ENCODE results near the gene PFDN6. TPM values are rescaled to one million over a fixed set of nuclear protein-coding genes. Genes with fewer than 3 reads are reported as not detected.

The PFDN6 gene
- total RNA-seq, 1 experiment from 2014 or later, result 95.7 TPM

DNA sequence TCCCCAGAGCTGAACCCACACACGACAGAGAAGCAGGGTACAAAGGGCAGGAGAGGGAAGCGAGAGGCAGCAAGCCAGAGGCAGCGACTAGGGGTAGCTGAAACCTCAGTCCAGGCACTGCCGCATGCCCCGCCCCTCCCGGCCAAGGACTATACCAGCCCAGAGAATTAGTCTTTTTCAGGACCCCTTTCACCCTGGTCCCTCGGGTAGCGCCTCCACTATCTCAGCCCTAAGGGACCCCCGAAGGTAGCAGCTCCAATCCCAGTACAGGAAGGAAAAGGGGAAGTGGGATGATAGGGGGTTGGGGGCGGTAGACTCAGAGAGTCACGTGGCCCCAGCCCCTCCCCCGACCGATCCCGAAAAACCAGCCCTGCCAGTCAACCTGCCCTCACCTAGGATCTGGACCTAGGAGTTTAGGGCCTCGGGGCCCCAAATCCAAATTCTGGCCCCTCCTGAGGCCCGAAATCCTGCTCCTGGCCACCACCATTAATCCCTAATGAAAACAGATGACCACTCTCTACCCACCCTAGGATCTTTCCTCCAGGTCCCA lies 8.1 kb downstream of the PFDN6 start:
- Mint-ChIP-seq H3K9me3 (no peaks in the 10 kb centered on the region), H3K36me3 (peaks cover 15% of the 10 kb centered on the region), H3K4me3 (peak overlapping the region; percentile 99), H3K27me3 (ENCODE audit: low read depth) (no peaks in the 10 kb centered on the region), H3K4me1 (peaks cover 17% of the 10 kb centered on the region), H3K27ac (peak overlapping the region; percentile 73)
- peak; percentile 57 for ATAC-seq
- DNase-seq (ENCODE audit: low spot score), result peak; percentile 79
- ChIA-PET CTCF (interaction anchor here (0.6 to 2.7 kb wide), 14 partner anchors 9 to 171 kb away, joined by 3 to 31 read pairs (median 4); partner anchors contain the start of genes B3GALT4, CUTA, PFDN6 and RPS18), POLR2A (interaction anchor here (0.8 to 1.6 kb wide), 7 partner anchors 8 to 326 kb away, joined by 3 to 10 read pairs (median 5); partner anchors contain the start of genes B3GALT4, PFDN6, RPS18 and TAPBP)
- TF ChIP-seq, protein P1, sequence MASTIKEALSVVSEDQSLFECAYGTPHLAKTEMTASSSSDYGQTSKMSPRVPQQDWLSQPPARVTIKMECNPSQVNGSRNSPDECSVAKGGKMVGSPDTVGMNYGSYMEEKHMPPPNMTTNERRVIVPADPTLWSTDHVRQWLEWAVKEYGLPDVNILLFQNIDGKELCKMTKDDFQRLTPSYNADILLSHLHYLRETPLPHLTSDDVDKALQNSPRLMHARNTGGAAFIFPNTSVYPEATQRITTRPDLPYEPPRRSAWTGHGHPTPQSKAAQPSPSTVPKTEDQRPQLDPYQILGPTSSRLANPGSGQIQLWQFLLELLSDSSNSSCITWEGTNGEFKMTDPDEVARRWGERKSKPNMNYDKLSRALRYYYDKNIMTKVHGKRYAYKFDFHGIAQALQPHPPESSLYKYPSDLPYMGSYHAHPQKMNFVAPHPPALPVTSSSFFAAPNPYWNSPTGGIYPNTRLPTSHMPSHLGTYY (CRISPR knock-in tag; IDR thresholded peaks at IDR 0.05), result no peak
- TF ChIP-seq, protein P2, sequence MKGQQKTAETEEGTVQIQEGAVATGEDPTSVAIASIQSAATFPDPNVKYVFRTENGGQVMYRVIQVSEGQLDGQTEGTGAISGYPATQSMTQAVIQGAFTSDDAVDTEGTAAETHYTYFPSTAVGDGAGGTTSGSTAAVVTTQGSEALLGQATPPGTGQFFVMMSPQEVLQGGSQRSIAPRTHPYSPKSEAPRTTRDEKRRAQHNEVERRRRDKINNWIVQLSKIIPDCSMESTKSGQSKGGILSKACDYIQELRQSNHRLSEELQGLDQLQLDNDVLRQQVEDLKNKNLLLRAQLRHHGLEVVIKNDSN (CRISPR knock-in tag; IDR thresholded peaks at IDR 0.05), result peak; percentile 96
- TF ChIP-seq, protein P3, sequence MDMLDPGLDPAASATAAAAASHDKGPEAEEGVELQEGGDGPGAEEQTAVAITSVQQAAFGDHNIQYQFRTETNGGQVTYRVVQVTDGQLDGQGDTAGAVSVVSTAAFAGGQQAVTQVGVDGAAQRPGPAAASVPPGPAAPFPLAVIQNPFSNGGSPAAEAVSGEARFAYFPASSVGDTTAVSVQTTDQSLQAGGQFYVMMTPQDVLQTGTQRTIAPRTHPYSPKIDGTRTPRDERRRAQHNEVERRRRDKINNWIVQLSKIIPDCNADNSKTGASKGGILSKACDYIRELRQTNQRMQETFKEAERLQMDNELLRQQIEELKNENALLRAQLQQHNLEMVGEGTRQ (CRISPR knock-in tag; IDR thresholded peaks at IDR 0.05), result peak; percentile 96
- TF ChIP-seq IRF2 (CRISPR knock-in tag; IDR thresholded peaks at IDR 0.05; ENCODE audit: borderline replicate concordance, low read depth) (no peak), CREB1 (CRISPR knock-in tag; IDR thresholded peaks at IDR 0.05) (no peak), SP1 (CRISPR knock-in tag; conservative IDR thresholded peaks at IDR 0.05) (peak; percentile 54; the same call in 1 of the 2 replicates)

DNA sequence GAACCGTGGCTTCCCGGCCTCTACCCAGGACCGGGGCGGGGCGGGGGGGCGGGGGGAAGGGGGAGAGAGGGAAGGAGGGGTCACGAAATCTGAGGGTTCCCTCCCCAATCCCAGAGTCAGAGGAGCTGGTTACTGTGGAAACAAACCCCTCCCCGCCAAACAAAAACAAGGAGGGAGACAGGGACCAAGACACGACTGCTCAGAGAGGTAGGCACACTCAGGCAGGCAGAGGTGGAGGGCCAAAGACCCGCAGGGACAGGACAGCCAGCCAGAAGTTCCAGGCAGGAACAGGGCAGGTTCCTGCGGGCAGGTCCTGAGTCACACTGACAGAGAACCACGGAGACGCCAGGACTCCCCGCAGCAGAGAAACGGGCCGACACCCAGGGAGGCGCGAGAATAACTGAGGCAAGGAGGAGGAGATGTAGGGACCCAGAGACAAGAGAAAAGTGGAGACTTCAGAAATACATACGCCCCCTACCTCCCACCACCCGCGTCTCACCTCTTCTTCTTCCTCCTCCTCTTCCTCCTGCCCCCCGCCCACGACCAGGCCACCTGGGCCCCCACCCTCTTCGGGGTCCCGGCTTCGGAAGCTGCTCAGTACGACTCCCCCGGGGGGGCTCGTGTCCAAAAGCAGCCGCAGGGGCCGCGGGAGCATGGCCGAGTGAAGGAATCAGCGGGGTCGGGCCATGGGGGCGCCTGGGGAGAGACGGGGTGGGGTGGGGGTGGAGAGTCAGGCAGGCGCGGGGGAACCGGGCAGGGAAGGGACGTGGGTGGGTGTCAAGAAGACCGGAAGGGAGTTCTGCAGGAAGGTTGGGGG lies 8.8 kb downstream of the PFDN6 start:
- peak overlapping the region; percentile 97 for H3K27ac Mint-ChIP-seq
- peaks cover 12% of the 10 kb centered on the region; the same call in 1 of the 2 replicates for H3K36me3 Mint-ChIP-seq
- DNase-seq (ENCODE audit: low spot score) (peak; percentile 78), ATAC-seq (peak; percentile 66)
- peak overlapping the region; percentile 99 for H3K4me3 Mint-ChIP-seq
- POLR2A ChIA-PET, result interaction anchor here (1.0 to 1.6 kb wide), 8 partner anchors 9 to 326 kb away, joined by 3 to 19 read pairs (median 5); partner anchors contain the start of genes B3GALT4, PFDN6, RPS18 and TAPBP
- H3K9me3 Mint-ChIP-seq, result no peaks in the 10 kb centered on the region
- no peaks in the 10 kb centered on the region for H3K27me3 Mint-ChIP-seq (ENCODE audit: low read depth)
- CTCF ChIA-PET, result interaction anchor here (0.5 to 2.7 kb wide), 15 partner anchors 9 to 172 kb away, joined by 3 to 31 read pairs (median 4); partner anchors contain the start of genes B3GALT4, CUTA, PFDN6 and RPS18
- peaks cover 17% of the 10 kb centered on the region for H3K4me1 Mint-ChIP-seq
- TF ChIP-seq NR2C2 (CRISPR knock-in tag; IDR thresholded peaks at IDR 0.05), result no peak
- TF ChIP-seq SP1 (CRISPR knock-in tag; conservative IDR thresholded peaks at IDR 0.05), result no peak
- no peak for TF ChIP-seq ZNF121 (CRISPR knock-in tag; IDR thresholded peaks at IDR 0.05)
- no peak for TF ChIP-seq GTF2I (CRISPR knock-in tag; conservative IDR thresholded peaks at IDR 0.05)
- no peak for TF ChIP-seq ETV6 (CRISPR knock-in tag; IDR thresholded peaks at IDR 0.05)
- no peak for TF ChIP-seq NFE2L1 (CRISPR knock-in tag; IDR thresholded peaks at IDR 0.05)

DNA sequence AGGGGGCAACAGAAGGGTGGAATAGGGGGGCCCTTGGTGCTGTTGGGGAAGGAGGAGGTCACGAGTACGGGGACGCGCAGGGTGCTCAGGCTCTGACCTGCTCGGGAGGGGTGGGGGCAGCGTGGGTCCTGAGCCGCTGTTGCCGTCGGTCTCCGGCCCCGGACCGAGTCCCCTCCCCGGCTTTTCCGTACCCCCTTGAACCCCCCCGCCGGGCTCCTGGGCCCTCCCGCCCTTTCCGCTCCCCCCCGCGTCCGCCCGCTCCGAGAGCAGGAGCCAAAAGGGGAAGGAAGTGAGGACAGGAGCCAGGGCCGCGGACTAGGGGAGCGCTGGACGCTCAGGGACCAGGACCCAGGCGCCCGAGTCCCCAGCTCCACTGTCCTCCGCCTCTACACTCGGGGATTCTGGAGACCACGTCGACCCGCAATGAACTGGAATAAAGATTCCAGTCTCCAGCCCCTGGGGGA lies 9.4 kb downstream of the PFDN6 start, which contains the start of gene RGL2:
Gene RGL2, minus strand, starts transcription at position 170 of the 464 bp plus-strand sequence. CDS start 332 bp downstream, outside the sequence.
- no peak for ATAC-seq
- Mint-ChIP-seq H3K36me3 (peaks cover 12% of the 10 kb centered on the region; the same call in 1 of the 2 replicates), H3K9me3 (no peaks in the 10 kb centered on the region), H3K27ac (peak within 1 kb of the TSS; percentile 100), H3K4me3 (peak within 1 kb of the TSS; percentile 99), H3K4me1 (peaks cover 17% of the 10 kb centered on the region), H3K27me3 (ENCODE audit: low read depth) (no peaks in the 10 kb centered on the region)
- no peak; the same call in 1 of the 2 replicates for TF ChIP-seq ETV6 (CRISPR knock-in tag; IDR thresholded peaks at IDR 0.05)
- no peak for TF ChIP-seq EMX1 (CRISPR knock-in tag; IDR thresholded peaks at IDR 0.05)
- TF ChIP-seq JUN (CRISPR knock-in tag; IDR thresholded peaks at IDR 0.05), result no peak
- TF ChIP-seq, protein P4, sequence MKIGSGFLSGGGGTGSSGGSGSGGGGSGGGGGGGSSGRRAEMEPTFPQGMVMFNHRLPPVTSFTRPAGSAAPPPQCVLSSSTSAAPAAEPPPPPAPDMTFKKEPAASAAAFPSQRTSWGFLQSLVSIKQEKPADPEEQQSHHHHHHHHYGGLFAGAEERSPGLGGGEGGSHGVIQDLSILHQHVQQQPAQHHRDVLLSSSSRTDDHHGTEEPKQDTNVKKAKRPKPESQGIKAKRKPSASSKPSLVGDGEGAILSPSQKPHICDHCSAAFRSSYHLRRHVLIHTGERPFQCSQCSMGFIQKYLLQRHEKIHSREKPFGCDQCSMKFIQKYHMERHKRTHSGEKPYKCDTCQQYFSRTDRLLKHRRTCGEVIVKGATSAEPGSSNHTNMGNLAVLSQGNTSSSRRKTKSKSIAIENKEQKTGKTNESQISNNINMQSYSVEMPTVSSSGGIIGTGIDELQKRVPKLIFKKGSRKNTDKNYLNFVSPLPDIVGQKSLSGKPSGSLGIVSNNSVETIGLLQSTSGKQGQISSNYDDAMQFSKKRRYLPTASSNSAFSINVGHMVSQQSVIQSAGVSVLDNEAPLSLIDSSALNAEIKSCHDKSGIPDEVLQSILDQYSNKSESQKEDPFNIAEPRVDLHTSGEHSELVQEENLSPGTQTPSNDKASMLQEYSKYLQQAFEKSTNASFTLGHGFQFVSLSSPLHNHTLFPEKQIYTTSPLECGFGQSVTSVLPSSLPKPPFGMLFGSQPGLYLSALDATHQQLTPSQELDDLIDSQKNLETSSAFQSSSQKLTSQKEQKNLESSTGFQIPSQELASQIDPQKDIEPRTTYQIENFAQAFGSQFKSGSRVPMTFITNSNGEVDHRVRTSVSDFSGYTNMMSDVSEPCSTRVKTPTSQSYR (CRISPR knock-in tag; IDR thresholded peaks at IDR 0.05), result 0 out of 2 replicates have a peak, but pooled peaks have one; percentile 4
- ChIA-PET CTCF (interaction anchor here (0.5 to 4.0 kb wide), 11 partner anchors 9 to 120 kb away, joined by 3 to 40 read pairs (median 5); partner anchors contain the start of genes B3GALT4, CUTA, PFDN6 and WDR46), POLR2A (interaction anchor here (0.8 to 1.6 kb wide), 6 partner anchors 9 to 327 kb away, joined by 4 to 19 read pairs (median 6); partner anchors contain the start of genes B3GALT4, PFDN6, RPS18 and VPS52)
- DNase-seq (ENCODE audit: low spot score), result peak; percentile 43
